Gastroesophageal sphincter (tissue), 3 donors: ENCODE measurements around the gene UBE2E3.

Experiments
- POLR2A ChIP-seq, 2 donors: fragments of 450-650 bp; IDR thresholded peaks; one replicate each; pipeline ENCODE4 v1.6.1; 2017; ENCODE audit warnings: antibody characterized with exemption in 2 of 2, mild to moderate bottlenecking in 2 of 2, moderate library complexity in 1 of 2
- TF ChIP-seq, protein P1 (sequence below), 4 experiments: fragments of 200-600 bp in 2 of 4; fragments of 450-650 bp in 2 of 4; sonication (generic) in 1 of 4; IDR thresholded peaks; one replicate each; pipeline ENCODE4 v1.5.1; 2017 to 2019; ENCODE audit warnings: antibody characterized with exemption in 4 of 4, mild to moderate bottlenecking in 2 of 4, moderate library complexity in 2 of 4

DNA sequence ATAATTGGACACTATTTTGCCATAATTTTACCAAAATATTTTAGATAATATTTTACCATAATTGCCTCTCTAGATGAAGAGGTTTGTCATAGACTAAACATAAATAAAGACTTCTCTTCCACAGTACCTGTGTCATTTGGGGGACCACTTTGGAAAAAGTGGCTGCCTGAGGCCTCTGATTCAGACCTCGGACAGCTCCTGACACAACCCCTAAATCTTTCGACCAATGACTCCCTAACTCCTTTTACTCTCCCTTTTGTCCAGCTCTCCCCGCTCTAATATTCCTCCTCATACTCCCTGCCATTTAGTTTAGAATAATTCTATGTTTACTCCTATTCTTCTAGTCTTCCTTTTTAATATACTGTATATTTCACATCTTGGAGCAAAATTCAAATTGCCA is 36.0 kb upstream of the UBE2E3 start:
- TF ChIP-seq, protein P1, sequence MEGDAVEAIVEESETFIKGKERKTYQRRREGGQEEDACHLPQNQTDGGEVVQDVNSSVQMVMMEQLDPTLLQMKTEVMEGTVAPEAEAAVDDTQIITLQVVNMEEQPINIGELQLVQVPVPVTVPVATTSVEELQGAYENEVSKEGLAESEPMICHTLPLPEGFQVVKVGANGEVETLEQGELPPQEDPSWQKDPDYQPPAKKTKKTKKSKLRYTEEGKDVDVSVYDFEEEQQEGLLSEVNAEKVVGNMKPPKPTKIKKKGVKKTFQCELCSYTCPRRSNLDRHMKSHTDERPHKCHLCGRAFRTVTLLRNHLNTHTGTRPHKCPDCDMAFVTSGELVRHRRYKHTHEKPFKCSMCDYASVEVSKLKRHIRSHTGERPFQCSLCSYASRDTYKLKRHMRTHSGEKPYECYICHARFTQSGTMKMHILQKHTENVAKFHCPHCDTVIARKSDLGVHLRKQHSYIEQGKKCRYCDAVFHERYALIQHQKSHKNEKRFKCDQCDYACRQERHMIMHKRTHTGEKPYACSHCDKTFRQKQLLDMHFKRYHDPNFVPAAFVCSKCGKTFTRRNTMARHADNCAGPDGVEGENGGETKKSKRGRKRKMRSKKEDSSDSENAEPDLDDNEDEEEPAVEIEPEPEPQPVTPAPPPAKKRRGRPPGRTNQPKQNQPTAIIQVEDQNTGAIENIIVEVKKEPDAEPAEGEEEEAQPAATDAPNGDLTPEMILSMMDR (IDR thresholded peaks at IDR 0.05), result no peak
- no peak for TF ChIP-seq POLR2A (IDR thresholded peaks at IDR 0.05)
